ENCODE measurements around the gene CORO1C.

CORO1C gene

GRCh38 chr12:108610336-108610815 is 120.9 kb downstream of the CORO1C start:
- DNase-seq (ENCODE audit: low spot score) = no peak
- in situ Hi-C loops (cut with MboI; ENCODE audit: low sequenced_read_pairs, unreplicated experiment) = no loop called here
- TF ChIP-seq CTCF (IDR thresholded peaks at IDR 0.05; ENCODE audit: borderline replicate concordance, control extremely low read depth, extremely low read depth, insufficient read depth, missing control alignments) = no peak

- TF ChIP-seq CTCF (IDR thresholded peaks at IDR 0.05; ENCODE audit: borderline replicate concordance, control extremely low read depth, extremely low read depth, insufficient read depth, missing control alignments) = no peak
- in situ Hi-C loops (cut with MboI; ENCODE audit: low sequenced_read_pairs, unreplicated experiment) = no loop called here
- DNase-seq (ENCODE audit: low spot score) = no peak
Observed at GRCh38 chr12:108609537-108610335, 121.6 kb downstream of the CORO1C start.

GRCh38 chr12:108608616-108609015 is 122.7 kb downstream of the CORO1C start:
- no peak for TF ChIP-seq CTCF (IDR thresholded peaks at IDR 0.05; ENCODE audit: borderline replicate concordance, control extremely low read depth, extremely low read depth, insufficient read depth, missing control alignments)
- in situ Hi-C loops (cut with MboI; ENCODE audit: low sequenced_read_pairs, unreplicated experiment) = no loop called here

GRCh38 chr12:108607981-108608600 is 123.2 kb downstream of the CORO1C start:
- no peak for TF ChIP-seq CTCF (IDR thresholded peaks at IDR 0.05; ENCODE audit: borderline replicate concordance, control extremely low read depth, extremely low read depth, insufficient read depth, missing control alignments)
- DNase-seq (ENCODE audit: low spot score) = no peak
- in situ Hi-C loops (cut with MboI; ENCODE audit: low sequenced_read_pairs, unreplicated experiment) = no loop called here

More at GRCh38 chr12:108608616-108609015, 122.7 kb downstream of the CORO1C start:
- DNase-seq (ENCODE audit: low spot score) = no peak

GRCh38 chr12:108606492-108606891 is 124.8 kb downstream of the CORO1C start:
- in situ Hi-C loops (cut with MboI; ENCODE audit: low sequenced_read_pairs, unreplicated experiment) = no loop called here
- TF ChIP-seq CTCF (IDR thresholded peaks at IDR 0.05; ENCODE audit: borderline replicate concordance, control extremely low read depth, extremely low read depth, insufficient read depth, missing control alignments) = no peak
- DNase-seq (ENCODE audit: low spot score) = no peak

- no peak for TF ChIP-seq CTCF (IDR thresholded peaks at IDR 0.05; ENCODE audit: borderline replicate concordance, control extremely low read depth, extremely low read depth, insufficient read depth, missing control alignments)
- in situ Hi-C loops (cut with MboI; ENCODE audit: low sequenced_read_pairs, unreplicated experiment) = no loop called here
- no peak for DNase-seq (ENCODE audit: low spot score)
Observed at GRCh38 chr12:108605690-108606406, 125.5 kb downstream of the CORO1C start.

Data from GM13976 (cell line).